NCI-H2171 treated with DMSO at 0.1 percent for 48 hours (cell line): ENCODE results near the gene ADAM22.

Experiments used
- DNase-seq: peaks from one replicate; lab custom pipeline; 2025; lab: John Stamatoyannopoulos, UW

The ADAM22 gene

DNA sequence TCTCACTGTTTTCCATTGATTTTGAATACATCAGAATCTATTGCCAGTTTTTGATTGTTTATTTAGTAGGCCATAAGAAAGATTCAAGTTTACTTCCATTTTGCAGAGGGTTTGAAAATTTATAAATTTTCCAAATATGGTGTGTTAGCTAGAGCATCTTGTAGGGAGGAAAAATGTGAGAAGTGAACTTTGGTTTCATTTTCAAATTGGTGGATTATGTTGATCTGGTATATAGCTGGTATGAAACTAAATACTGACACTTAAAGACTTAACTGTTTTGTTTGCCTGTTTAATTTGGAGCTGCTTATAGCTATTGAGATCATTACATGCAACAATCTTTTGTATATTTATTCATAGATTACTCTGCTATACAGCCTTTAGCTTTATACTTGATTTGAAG, 108.1 kb downstream of the ADAM22 start:
- DNase-seq: no peak

GRCh38 chr7:88042803-88043202, 108.8 kb downstream of the ADAM22 start:
- no peak for DNase-seq

DNA sequence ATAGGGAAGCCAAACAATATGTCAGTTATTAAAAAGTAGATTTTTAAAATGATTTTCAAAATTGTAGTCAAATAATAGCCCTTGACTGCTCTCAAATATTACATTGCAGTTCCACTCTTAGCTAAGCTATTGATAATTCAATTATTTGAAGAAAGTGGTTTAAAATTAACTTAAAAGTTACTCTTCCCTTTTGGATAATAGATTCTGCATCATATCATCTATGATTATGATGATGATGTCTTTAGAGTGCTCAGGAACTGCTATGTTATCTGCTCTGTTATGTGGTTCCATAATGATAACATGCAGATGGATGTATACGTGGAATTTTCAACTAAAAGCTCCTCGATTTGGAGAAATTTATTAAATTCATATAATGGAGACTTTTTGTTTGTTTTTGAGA, 110.0 kb downstream of the ADAM22 start:
- DNase-seq: no peak

- no peak for DNase-seq
Measured at GRCh38 chr7:88046839-88047573, 113.0 kb downstream of the ADAM22 start.

DNA sequence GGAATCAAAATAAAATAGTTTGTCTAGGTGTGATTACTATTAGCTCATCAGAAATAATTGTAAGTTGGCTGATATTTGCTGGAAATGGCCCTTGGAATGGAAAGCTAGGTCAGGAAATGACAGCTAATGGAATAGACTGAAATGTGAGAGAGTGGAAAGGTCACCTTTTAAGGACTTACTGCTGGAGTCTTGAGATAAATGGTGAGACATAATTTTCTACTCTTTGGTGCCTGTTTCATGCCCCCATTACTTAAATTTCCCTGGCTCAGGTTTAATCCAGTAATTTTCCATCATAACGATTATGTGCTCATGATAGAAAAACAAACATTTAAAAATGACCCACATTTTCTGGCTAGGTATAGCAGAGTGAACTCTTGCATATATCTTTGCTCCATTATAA, 123.6 kb downstream of the ADAM22 start:
- DNase-seq: no peak

- no peak for DNase-seq
Measured at GRCh38 chr7:88062238-88062637, 128.2 kb downstream of the ADAM22 start.

GRCh38 chr7:88069093-88069492, 135.0 kb downstream of the ADAM22 start:
- DNase-seq: no peak

DNA sequence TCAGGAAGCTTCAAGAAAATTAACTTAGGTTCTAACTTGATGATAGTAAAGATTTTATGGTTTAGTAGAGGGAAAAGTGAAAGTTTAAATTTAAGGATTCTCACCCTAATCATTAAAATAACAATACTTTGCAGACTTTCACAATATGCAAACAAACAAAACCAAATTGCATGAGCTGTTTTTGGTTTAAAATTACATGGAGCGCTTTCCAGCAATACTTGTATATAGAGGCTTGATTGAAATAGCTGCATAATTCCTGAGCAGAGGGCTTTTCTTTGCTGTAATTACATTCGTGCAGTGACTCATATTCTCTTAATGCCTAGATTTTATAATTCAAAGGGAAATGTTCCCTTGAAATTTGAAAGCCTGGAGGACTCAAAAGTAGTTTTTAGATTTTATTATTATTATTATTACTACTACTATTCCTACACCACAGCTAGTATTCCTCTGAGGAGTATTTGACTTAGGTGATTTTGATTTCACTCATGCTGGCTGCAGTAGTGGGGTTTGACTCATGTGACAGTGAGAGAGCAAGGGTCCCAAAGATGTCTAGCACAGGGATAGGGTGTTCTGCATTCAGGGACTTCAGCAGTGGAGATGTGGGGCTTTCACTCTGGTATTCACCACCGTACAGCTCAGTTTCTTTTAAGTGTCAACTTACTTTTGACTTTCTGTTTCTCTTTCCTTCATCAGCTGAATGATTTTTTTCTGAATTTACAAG, 138.1 kb downstream of the ADAM22 start:
- DNase-seq: no peak

- DNase-seq: no peak
Measured at GRCh38 chr7:88072715-88073055, 138.6 kb downstream of the ADAM22 start.

- DNase-seq: no peak
Measured at GRCh38 chr7:88073626-88074025, 139.6 kb downstream of the ADAM22 start.

GRCh38 chr7:88075216-88075615, 141.2 kb downstream of the ADAM22 start:
- peak; percentile 39 for DNase-seq

DNA sequence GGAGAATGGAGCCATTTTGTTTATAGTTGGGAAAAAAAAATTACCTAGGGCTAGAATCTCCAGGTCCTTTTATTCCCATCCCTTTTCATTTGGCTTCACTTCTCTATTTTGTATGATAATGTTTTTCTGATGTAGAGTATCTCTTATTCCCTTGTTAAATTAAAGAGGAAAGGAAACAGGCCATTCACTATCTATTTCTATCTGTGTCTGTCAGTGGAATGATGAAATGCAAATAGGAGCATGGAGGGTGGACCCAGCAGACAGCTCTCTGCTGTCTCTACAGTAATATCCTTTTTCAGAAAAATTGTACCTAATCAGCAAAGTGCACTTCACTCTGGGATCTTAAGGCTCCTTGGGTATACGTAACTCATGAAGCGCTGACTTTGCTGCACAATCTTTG, 149.8 kb downstream of the ADAM22 start:
- DNase-seq: no peak

DNA sequence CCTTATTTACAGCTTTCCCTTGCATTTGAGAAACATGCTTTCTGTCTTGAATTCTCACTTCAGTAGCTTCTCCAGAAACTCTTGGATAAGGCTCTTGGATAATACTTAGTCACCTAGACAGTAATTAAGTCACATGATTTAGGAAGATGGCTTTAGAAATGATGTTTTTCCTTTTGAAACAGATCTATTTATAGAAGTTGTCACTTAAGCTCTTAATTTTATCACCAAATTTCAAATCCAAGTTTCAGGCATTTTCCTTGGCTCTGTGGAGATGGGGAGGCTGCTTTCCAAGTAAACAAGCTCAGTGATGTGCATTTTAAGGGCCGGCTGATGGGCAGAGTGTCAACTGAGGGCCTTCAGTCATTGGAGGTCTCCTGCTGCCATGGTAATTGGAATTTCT, 155.5 kb downstream of the ADAM22 start:
- DNase-seq: no peak

DNA sequence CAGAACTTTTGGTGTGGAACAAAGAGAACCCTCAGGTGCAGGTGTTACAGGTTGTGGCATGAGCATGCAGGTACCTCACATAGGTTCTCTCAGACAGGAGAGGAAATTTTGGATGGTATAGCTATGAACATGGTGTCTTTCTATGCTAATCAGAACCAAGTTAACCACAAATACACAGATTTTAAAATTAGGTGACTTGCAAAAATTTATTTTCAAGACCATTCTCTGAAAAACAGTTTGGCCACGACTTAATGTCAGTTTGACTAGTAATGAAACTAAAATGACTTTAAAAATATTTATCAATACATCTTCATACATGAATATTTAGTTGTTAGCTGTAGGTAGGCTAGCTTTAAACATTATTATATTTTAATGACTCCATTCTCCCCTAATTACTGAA, 156.2 kb downstream of the ADAM22 start:
- DNase-seq: no peak

DNA sequence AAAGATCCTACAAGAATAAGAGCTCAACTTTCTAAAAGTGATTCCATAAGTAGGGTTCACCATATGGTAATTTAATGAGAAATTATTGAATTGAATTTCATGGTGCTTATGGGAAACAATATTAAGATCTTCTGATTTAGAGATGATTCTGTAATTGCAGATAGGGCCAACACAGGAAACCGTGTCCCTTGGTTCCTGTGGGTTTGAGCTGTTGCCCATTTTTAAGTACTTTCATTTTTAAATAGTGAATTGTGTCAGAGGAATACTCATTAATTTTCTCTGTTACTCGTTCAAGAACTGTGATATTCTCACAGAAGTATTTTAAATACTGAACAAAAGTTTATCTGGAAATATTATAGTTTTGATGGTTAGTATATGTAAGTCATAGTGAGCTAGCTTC, 156.6 kb downstream of the ADAM22 start:
- DNase-seq: no peak

DNA sequence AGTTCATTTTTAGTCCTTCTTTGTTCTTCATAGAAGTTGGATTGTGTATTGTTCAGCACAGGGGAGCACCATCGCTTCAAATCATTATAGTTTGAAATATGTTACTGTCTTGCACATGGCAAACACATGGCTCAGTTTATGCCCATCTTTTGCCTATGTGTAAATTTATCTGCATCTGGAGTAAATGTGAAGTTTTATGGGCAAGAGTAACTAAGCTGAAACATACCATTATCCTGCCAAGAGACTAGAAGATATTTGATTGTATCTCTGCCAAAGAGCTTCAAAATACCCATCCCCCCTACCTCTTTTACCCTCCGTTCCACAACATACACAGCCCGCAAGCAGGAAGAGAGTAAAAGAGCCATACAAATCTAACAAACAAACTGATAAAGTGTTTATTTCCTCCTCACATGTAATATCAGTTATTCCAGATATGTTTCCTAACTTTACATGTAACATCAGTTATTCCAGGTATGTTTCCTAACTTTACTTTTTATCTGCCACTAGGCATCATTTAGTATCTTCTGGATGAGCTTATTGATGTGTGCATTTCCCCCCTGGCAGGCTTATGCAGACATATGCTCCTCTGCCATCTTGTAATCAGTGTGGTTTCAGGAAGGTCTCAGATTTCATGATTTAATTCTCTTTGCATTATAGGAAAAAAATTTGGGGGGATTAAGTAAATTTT, 158.1 kb downstream of the ADAM22 start:
- peak; percentile 100 for DNase-seq

DNA sequence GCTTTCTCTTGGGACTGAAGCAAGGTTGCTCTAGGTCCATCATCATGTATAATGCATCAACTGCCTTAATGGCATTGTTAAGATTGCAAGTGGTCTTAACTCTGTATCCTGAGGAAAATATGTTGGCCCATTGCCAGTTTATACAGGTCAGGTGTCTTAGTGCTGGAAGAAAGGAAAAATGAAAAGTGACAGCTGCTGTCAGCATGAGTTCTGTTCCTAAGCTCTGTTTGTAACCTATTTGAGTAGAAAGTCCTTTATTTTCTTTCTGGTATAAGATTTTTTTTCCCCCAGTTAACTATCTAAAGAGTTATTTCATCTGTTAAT, 158.6 kb downstream of the ADAM22 start:
- DNase-seq: peak; percentile 100

DNA sequence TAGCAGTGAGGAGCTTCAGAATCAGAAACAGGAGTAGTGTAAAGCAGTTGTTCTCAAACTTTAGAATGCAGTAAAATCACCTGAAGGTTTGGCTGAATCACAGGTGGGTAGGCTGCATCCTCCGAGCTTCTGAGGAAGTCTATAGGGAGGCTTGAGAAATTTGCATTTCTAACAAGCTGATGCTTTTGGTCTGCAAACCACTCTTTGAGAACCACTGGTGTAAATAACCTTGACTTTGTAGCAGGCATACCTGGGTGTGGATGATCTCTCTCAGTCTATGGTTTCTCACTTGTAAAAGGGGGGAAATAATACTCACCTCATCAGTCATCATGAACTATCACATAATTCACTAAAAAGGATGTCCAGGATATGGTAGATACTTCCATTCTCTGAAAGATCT, 167.7 kb downstream of the ADAM22 start:
- DNase-seq: no peak

DNA sequence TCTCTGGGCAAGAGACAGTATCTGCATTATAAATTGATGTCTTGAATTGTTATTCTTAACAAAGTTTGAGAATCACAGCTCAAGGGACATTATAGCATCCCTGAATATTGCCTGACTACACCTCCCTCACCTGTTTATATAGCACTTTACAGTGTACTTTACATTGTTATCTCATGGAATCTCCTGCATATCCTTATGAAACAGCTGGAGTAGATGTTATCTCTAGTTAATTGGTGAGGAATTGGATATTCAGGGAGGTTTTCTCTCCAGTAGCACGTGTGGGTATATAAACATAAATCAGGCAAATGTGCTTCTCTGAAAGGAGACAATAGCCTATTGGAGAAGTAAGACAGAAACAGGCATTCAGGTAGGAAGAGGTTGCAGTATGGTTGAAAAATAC, 168.6 kb downstream of the ADAM22 start:
- DNase-seq: peak; percentile 82

GRCh38 chr7:88104732-88105131, 170.7 kb downstream of the ADAM22 start:
- DNase-seq: peak; percentile 83

GRCh38 chr7:88105231-88105630, 171.2 kb downstream of the ADAM22 start:
- DNase-seq: no peak

GRCh38 chr7:88106434-88106833, 172.4 kb downstream of the ADAM22 start:
- DNase-seq: no peak

- DNase-seq: peak; percentile 78
Measured at GRCh38 chr7:88109612-88110011, 175.6 kb downstream of the ADAM22 start.
